Hepatocyte (in vitro differentiated cells): ENCODE data around the gene CELSR3.

Experiments used
- EZH2 ChIP-seq: fragments of 200-600 bp; sonication (generic); IDR thresholded peaks from 2 replicates; pipeline ENCODE4 v1.6.1; 2016; ENCODE audit warnings: antibody characterized with exemption, mild to moderate bottlenecking, borderline replicate concordance
- EZH2phosphoT487 ChIP-seq: fragments of 200-600 bp; sonication (generic); IDR thresholded peaks from one replicate; pipeline ENCODE4 v1.6.1; 2018; ENCODE audit warnings: antibody characterized with exemption, mild to moderate bottlenecking, low read depth, moderate library complexity; ENCODE audit not compliant: unreplicated experiment, severe bottlenecking
- TF ChIP-seq, protein P1 (sequence below): fragments of 200-600 bp; sonication (generic); IDR thresholded peaks from 2 replicates; pipeline ENCODE4 v1.5.1; 2016; ENCODE audit warnings: antibody characterized with exemption, mild to moderate bottlenecking; ENCODE audit not compliant: poor library complexity

- TF ChIP-seq, protein P1, sequence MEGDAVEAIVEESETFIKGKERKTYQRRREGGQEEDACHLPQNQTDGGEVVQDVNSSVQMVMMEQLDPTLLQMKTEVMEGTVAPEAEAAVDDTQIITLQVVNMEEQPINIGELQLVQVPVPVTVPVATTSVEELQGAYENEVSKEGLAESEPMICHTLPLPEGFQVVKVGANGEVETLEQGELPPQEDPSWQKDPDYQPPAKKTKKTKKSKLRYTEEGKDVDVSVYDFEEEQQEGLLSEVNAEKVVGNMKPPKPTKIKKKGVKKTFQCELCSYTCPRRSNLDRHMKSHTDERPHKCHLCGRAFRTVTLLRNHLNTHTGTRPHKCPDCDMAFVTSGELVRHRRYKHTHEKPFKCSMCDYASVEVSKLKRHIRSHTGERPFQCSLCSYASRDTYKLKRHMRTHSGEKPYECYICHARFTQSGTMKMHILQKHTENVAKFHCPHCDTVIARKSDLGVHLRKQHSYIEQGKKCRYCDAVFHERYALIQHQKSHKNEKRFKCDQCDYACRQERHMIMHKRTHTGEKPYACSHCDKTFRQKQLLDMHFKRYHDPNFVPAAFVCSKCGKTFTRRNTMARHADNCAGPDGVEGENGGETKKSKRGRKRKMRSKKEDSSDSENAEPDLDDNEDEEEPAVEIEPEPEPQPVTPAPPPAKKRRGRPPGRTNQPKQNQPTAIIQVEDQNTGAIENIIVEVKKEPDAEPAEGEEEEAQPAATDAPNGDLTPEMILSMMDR: no peak
- TF ChIP-seq EZH2phosphoT487 (no peak), EZH2 (no peak)
Measured at GRCh38 chr3:48634661-48635221, 27.9 kb downstream of the CELSR3 start.
